CD4-positive, alpha-beta T cell treated with Interleukin-21 for 1 hour (primary cell): ENCODE results near the gene GJB6.
"Not testable (repeated sequence)": the region's sequence is repeated elsewhere in the genome, so short reads cannot be mapped to it uniquely, and the experiment has no call there.

ENCODE experiments used
- DNase-seq: peaks from one replicate; pipeline ENCODE4 v3.0.0-alpha.2; 2020

GJB6 gene

DNA sequence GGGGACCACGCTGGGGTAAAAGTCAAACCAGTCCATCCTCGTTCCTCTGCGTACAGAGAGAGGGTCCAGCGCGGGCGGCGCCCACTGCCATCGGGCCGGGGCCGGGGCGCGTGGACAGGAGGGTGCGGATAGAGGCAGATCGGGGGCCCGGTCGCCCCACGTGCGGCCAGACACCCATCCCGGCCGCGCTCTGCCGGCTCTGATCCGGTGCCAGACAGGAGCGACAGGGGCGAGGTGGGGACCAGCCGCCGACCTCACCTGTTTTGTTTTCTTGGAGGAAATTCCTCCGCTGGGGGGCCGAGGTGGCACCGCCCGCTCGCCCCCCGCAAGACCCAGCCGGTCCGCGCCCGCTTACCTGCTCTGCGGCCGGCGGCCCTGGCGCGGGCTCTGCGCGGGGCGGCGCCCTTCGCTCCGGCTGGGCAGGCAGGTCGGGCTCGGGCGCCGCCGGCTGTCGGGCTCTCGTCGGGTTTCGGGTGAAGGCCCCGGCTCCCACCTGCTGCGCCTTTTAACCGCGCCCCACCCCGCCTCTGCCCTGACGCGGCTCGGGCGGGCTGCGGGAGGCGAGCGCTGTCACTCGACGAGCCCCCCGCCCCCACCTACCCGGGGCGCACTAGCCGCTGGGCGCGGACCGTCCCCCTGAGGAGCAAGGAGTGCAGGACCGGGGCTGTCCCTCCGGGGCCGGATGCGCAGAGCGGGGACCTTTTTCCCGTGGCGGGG lies at the start of gene GJB6:
GJB6 (minus strand) TSS at position 481 of the 717 bp plus-strand sequence. CDS start 8,839 bp downstream, outside the sequence.
- peak; percentile 8 for DNase-seq

DNA sequence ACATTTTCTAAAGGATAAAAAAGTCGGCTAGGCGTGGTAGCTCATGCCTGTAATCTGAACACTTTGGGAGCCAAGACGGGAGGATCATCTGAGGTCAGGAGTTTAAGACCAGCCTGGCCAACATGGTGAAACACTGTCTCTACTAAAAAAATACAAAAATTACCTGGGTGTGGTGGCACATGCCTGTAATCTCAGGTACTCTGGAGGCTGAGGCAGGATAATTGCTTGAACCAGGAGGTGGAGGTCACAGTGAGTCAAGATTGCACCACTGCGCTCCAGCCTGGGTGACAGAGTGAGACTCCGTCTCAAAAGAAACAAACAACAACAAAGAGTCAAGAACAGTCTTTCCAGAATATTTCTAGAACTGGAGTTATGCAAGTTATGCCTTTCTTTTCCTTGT lies 44.8 kb upstream of the GJB6 start:
- not testable (repeated sequence) for DNase-seq

DNA sequence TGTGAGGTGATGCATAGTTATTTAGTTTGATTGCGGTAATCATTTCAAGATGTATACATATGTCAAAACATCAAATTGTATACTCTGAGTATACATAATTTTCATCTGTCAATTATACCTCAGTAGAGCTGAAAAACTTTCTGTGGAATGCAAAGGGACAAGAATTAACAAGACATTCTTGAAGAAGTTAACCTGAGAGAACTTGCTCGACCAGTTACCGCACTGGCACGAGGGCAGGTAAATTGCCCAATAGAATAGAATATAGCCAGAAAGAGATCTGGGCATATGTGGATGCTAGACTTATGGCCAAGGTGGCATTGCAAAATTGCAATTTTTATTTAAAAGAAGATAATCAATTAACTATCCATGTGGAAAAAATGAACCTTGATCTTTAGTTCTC lies 42.3 kb upstream of the GJB6 start:
- no peak for DNase-seq

DNA sequence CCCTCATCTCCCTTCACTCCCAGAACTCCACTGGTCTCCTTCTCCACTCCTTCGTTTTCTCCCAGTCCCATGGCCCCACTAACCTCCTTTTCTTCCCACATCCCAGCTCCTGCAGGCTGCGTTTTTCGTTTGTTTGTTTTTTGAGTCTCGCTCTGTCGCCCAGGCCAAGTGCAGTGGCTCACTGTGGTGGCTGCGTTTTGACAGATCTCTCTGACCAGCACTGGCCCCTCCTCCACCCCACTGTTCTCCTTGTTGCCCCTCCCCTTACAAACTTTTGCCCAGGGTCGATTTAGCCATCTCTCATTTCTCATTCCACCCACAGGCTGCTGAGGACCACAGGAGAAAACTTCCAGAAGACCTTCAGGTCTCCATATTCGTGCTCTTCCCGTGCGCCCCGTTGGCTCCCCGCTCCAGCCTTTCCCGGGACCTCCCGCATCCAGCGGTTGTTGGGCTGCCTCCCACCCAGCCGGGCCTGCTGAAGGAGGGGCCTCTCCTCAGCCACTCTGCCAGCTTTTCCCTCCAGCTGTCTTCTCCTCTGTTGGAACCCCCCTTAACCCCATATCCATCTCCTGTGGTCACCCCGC lies 40.6 kb upstream of the GJB6 start:
- DNase-seq, result no peak

DNA sequence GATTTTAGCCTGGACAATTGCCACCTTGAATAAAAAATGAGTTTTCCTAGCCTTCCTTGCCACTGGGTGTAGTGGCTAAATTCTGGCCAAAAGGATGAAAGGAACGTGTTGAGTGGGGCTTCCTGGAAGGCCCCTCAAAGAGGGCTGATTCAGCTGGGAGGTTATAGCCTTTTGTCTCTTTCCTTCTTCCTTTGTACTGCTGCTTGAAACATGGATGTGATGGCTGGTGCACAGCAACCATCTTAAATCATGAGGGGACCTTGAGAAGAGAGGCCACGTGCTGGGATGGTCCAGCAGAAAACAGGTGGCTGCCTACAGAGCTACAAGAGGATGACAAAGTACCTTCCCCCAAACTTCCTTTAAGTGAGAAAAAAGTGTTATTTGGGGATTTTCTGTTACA lies 40.0 kb upstream of the GJB6 start:
- no peak for DNase-seq

DNA sequence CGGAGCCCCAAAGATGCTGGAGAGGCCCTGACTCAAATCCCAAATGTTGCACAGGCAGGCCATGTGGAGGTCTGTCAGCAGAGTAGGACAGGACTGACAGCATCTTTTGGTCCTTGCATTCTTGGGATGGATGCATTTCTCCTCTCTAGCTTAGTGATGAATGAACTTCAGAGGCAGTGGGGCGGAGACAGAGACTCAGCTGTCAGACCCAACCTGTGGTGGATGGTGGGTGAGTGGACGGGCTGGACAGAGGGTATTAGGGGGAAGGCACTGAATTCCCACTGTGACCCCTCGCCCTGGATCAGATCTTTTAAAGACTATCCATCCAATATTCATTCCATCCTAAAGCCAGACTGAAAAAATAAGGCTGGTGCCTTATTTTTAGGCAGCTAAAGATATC lies 39.3 kb upstream of the GJB6 start:
- no peak for DNase-seq

DNA sequence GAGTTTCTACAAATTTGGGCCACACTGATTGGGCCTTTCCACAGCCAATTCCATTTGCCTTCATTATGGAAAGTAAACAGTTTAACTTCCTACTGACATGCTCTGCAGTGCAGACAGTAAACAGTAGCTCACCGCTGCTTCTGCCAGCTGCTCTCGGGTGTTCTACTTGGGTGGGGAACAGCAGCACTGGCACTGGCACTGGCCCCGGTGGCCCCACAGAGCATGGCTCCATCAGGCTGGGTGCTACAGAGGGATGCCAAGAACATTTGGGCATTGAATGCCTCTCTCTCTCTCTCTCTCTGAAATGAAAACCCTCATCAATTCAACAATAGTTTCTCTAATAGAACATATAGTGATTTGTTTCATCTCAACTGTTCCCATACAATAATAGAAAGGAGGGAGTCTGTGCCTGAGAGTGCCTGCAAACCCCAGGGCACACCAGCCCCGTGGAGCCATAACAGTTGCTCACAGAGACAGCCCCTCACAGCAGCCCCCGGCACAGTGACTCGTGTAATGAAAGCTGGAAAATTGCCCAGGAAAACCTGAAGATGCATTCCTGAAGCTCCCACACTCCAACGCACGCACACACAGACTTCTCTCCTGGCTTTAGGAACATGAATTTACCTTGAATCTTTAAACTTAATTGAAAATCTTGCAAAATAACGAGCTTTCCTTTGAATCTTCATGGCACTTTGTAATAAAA lies 38.2 kb upstream of the GJB6 start:
- no peak for DNase-seq

DNA sequence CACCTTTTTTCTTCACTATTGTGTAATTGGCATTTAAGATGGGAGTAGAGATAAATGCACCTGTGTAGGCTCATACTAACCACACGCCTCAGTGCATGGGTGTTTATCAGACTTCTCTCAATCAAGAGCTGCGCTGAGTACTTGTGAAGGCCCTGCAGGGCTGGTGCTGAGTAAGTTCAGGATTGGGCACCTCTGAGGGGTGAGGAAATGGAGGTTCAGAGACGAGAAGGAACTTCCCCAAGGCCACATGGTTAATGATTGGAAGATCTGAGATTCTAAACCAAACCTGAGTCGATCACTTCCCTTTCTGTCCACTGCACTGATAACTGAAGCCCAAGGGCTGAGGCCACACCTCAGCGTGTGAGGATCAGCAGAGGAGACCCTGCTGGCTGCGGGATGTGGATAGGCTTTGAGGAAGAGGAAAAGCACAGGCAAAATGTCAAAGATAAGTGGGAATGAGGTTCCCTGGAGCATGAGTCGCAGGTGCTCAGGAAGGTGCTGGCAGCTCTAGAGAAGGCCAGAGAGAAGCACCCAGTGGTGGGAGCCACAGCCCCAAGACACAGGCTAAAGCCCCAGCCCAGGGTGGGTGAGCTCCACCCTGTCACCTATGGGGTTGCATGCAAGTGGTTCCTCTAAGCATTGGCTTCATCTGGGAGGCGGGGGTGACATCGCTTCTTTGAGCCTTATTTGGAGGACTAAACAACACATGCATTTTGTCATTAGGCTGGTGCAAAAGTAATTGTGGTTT lies 32.3 kb upstream of the GJB6 start:
- no peak for DNase-seq

DNA sequence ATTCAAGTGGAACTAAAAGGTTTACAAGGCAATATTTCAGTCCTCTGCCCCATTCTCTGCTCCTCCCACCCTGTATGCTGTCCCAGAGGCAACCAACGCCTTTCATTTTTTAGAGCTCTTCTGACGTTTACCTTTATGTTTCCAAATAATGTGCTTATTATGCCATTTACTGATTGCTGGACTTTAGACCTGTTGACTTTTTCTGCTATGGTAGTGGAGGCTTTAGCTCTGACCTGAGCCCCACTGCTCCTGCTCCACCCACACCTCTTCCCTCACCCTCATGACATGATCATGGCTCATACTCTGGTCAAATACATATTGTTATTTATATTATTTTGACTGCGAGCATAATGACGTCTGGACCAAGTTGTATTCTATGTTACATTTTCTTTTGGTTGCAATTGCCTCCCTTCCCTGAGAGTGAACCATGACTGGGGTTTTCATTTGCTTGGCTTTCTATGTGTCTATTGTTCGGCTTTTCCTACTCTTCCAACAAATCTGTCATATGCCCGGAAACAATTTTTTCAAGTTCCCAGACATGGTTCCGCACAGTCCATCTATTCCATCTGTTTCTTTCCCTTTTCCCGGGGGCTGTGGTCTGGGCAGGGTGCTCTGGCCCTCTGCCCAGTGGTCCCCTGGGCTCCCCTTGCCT lies 31.4 kb upstream of the GJB6 start:
- no peak for DNase-seq

DNA sequence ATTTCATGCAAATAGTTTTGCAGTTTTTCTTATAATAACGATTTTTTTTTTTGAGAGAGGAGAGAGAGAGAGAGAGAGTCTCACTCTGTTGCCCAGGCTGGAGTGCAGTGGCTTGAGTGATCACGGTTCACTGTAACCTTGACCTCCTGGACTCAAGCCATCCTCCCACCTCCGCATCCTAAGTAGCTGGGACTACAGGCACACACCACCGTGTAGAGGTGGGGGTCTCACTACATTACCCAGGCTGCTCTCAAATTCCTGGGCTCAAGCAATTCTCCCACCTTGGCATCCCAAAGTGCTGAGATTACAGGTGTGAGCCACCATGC lies 26.8 kb upstream of the GJB6 start:
- no peak for DNase-seq

DNA sequence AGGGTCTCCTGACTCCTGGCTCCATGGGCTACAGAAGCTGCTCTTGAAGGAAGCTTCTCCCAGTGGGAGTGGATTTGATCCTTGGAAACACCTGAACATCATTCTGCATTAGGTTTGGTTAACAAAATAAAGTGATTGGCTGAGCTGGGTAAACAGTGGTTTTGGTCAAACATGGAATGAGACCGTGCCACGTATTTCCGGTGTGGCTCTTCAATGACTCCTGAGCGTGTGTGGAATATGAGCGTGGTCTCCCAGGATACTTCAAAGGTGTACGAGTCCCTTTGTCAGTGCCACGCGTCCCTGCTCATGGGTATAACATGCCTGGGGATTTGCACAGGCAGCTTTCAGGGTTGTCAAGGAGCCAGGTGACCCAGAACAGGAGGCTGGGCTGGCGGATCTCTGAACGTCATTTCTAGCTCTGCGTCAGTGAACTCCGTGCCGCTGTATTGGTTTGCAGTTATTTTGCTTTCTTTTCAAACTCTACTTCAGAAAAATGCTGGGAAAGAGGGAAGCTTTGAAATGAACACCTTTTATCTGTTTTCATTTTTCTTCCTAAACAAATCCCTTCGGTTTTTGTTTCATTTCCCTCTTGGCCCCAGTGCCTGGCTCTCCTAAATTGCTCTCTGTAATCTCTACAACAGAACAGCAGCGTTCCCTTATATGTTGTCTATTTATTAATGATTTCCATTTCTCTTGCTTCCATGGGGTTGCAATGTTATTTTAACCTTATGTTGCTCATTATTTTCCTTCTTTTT lies 26.3 kb upstream of the GJB6 start:
- no peak for DNase-seq

DNA sequence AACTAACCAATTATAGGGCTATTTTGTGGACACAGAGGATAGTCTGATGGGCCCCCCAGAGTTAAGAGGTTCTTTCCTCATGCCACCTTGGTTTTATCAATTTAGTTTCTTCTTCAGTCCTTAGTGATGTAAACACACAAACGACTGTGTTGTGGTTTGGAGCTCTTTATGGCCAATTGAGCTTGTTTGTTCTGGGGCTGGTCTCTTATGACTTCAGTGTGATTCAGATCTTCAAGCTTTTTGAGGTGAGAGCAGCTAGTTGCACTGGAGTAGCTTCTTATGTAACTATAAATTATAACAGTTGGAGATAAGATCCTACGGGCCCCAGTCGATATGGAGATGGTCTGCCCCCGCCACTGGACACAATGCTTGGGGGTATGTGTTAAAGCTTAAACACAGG lies 22.0 kb upstream of the GJB6 start:
- DNase-seq, result no peak

DNA sequence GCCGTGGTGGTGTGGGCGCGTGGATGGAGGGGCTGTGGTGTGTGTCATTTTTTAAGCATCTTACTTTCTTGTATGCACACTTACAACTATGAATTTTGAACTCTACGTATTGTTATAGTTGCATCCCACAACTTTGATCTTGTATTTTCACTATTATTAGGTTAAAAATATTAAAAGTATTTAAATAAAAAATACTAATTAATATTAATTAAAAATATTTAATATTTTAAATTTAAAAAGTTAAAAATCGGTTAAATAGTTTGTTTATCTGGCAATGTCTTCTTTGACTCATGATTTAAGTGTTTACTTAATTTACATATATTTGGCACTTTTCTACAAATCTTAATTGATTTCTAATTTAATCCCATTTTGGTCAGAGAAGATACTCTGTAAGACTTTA lies 17.8 kb upstream of the GJB6 start:
- no peak for DNase-seq

DNA sequence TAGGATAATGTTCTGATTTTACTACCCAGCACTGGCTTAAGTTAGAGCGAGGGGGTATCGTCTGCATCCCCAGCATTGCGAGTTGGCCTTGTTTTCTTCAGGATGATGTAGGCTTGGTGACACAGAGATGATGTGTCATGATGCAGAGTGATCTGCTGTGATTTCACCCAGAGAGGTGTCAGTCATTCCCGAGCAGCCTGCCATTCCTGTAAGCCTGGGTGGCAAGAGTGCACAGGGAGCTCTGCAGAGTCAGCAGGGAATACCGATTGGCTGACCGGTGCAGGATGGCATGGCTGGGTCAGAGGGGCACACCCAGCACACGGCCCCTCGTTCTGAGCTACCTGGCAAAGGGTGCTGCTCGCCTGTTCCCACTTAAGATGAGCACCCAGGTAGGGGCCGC lies 15.8 kb upstream of the GJB6 start:
- no peak for DNase-seq

DNA sequence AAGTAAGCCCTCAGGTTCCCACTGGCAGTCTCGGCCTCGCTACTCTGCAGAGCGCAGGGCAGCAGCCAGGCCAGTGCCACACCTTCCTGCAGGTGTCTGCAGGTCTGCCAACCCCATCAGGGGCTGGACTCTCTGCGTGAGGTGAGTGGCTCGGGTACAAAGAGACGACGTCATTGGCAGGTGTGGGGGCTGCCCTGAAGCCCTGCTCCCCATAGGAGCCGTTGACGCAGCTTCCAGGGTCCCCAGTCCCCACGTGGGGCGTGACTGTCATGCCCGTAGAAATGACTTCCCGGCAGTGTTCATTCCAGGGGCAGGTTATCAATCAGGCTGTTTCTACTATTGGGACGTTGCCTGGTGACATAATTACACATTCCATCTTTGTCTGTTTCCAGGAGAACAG lies 15.3 kb upstream of the GJB6 start:
- no peak for DNase-seq

DNA sequence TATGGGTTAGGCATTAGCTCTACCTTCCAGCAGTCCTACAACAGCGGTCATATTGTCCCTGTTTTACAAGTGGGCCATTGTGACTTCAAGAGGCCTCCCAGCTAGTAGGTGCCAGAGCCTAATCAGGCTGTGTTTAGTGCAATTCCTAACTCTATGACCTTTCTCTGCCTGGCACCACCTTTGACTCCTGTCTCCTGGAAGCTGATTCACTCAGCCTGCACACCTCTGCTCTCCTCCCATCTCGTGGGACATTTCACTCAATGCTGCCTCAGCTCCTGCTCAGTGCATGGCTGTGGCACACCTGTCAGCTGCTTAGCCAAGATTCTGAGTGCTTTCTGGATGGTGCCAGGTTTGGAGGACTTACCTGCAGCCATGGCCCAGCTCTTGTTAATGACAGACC lies 9.5 kb upstream of the GJB6 start:
- DNase-seq, result no peak

DNA sequence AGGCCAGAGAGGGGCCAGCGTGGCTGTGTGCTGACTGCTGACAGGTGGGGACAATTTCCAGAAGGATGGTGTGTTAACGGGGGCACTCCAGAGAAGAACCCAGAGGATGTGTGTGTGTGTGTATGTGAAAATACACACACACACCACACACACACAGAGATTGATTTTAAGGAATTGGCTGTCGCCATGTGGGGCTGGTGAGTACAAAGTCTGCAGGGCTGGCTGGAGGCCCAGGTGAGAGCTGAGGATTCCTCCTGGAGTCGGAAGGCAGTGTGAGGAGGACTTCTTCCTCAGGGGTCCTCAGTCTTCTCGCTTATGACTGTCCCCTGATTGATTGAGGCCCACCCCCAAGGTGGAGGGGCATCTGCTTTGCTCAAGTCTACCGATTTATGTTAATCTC lies 7.6 kb upstream of the GJB6 start:
- no peak for DNase-seq

DNA sequence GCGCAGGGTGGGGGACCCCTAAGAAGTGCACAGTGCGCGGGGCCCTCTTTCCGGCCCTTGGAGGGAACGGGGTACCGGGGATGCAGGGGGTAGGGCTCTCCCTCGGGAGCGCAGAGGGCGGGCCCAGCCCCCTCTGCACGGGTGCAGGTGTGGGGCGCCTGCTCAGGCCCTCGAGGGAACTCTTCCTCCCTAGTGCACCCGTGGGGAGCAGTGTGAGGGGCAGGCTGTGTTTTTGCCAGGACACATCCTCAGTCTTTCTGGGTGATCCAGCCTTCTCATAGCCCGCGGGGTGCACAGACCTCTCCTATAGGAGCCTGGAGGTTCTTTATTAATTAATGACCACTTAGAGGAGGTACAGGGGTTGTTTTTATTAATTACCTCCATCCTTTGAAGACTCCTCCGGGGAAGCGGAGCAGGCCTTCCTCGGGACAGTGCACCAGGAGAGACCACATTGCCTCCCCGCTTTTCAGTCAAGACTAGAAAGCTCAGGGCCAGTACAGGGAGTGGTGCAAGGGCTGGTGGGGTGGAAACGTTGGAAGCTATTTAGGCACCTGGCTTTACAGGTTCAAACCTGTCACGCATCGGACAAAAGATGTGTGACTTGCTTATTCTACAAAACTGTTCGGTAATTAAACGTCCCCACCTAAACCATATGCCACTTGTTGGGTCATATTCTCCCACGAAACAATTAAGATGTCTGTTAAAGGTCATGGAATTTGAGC lies 598 bp upstream of the GJB6 start:
- DNase-seq, result no peak

DNA sequence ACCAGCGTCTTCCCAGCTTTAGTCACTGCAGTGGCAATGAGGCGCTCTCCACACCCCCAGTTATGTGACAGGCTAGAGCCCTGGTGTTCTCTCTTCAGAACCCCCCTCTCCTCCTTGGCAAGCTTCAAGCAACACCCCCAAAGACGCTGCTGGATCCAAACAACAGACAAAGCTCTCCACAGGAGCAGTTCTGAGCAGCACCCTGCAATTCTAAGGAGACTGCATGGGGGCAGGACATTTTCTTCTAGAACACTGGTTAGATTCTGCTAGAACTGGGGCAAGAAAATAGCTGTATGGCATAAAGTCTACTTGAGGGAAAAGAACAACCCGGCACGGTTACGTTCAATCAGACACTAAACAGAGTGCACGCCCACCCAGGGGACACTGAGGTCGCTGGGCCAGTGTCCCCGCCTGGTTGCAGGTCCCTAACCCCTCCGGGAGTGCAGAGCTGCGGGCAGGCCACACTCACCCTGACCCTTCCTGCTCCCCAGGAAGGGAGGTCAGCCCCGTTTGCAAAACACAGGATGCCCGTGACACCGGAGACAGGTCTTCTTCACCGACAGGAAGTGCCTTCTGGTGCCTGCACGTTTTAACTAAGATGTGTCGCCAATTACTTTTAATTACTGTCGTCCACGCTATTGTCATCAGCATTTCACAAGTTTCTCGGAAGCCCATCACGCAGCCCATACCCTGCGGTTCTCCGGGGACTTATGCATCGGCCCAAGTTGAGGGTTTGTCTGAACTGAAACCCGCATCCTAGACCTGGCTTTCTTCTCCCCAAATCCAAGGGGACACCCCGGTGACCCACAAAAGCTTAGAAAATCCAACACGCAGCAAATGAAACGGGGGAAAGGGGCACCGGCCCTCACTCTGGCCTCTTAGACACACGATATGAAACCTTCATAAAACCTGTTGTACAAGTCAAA lies 943 bp downstream of the GJB6 start:
- DNase-seq, result peak; percentile 5

DNA sequence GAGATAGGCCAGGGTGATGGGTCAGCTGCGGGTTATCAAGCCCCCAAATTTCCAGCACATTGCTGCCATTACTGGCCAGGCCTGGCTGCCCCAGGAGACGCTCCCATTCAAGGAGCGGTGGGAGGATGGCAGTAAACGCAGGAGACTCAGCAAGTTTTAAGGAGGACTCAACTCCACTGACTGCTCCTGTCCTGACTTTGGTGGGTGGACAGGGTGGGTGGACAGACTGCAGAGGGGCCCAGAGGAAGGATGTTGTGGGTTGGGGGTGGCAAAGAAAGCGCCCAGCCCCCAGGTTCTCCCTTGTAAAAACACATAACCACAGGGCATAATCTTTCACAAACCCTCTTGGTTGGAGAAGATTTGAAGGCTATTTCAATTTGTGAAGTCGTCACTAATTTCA lies 4.4 kb downstream of the GJB6 start:
- DNase-seq, result no peak

DNA sequence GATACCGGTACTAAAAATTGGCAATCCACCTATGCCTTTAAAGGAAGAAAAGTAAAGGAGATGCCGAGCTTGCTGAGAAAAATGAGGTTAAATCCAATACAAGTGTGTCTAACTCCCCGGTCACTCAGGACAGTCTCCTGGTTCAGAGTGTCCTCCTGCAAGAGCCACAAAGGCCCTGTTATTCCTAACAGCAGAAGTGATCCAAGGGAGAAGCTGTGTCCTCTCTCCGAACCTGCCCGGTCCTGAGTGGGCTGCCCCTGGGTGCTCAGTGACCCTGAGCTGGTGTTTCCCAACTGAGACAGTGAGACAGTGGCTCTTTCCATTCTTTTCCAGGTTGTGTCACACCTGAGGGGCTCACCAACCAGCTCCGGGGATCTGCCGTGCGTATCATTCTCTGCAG lies 4.8 kb downstream of the GJB6 start:
- DNase-seq, result no peak
